Erythroblast (primary cell): ENCODE results near the gene MGLL.

Experiments used
- GATA1 ChIP-seq: IDR thresholded peaks from 2 replicates; pipeline ENCODE4 v1.6.1; 2011; ENCODE audit warnings: low read depth, mild to moderate bottlenecking, control low read depth, low read length, moderate library complexity
- POLR2A ChIP-seq: IDR thresholded peaks from 2 replicates; pipeline ENCODE4 v1.6.1; 2011; ENCODE audit warnings: mild to moderate bottlenecking, low read length

DNA sequence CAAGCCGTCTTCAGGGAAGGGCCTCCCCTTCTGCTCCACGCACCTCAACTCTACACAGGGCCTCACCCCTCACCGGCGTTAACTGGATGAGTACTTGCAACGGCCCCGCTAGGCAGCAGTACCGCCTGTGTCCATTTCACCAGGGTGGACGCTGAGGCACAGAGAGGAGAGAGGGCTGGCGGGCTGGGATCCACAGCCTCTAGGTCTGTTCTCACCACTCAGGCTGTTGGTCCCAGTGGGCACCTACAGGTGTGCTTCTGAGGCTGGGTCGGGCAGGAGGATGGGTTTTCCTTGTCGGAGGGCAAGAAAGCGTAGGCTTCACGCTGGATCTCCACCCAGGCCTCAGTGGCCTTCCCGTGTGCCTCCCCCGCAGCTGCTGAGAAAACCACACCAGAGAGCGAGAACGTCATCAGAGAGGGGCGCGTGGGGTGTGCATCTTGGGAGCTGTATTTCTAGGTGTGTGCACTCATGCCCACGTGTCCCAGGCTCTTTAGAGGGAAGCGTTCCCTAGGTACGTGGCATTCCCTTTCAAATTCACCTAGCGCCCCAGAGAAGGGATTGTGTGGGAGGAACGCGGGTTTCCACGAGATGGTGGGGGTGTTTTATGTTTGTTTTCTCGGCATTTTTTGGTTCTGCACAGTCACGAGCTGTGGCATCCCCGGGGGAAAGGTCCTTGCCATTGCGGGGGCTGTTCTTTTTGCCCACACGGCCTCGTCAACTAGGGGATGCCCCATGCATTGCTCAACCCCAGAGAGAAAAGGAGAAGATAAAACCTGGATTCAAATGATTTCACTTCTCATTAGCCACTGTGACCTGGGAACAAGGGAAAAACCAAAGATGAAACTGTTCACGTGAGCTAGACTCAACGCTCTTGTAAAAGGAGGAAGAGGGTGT is 67.7 kb downstream of the MGLL start:
- TF ChIP-seq POLR2A (no peak), GATA1 (no peak)
